Caco-2 (cell line): ENCODE results near the gene MAPRE2. TPM values are rescaled to one million over a fixed set of nuclear protein-coding genes. Genes with fewer than 3 reads are reported as not detected.

ENCODE experiments used
- BruUV-seq: library from RNA; stranded (reverse); fragments of 400-500 nt; replicated peaks from 2 replicates; lab custom pipeline; 2021; lab: Mats Ljungman, UMichigan
- CTCF ChIA-PET: fragments of 300-600 bp; sonication (Branson Sonifier 250); formaldehyde crosslinking; loops from one replicate; lab custom pipeline; 2022; ENCODE audit warnings: antibody characterized with exemption; lab: Charles Lee
- POLR2A ChIA-PET: fragments of 300-600 bp; sonication (Branson Sonifier 250); formaldehyde crosslinking; loops from one replicate; lab custom pipeline; 2022; ENCODE audit warnings: antibody characterized with exemption; lab: Charles Lee
- DNase-seq, 2 experiments: peaks; one replicate each; pipeline versions ENCODE4 v3.0.0 to v3.0.0-alpha.2; 2020 to 2022
- H3K27me3 ChIP-seq: replicated peaks from 2 replicates; pipeline ENCODE4 v1.6.0; 2011; ENCODE audit warnings: low read length; ENCODE audit not compliant: control insufficient read depth, insufficient read depth
- H3K36me3 ChIP-seq: 2 replicates; pipeline ENCODE4 v1.5.1; 2011; ENCODE audit warnings: low read length; ENCODE audit not compliant: control insufficient read depth, insufficient read depth
- H3K4me1 ChIP-seq: fragments of 250-450 bp; sonication (Bioruptor Pico); 2 replicates; pipeline ENCODE4 v1.5.1; 2020; ENCODE audit warnings: mild to moderate bottlenecking
- H3K4me3 ChIP-seq: 2 replicates; pipeline ENCODE4 v1.5.1; 2011; ENCODE audit warnings: low read depth, mild to moderate bottlenecking, control low read depth, low read length
- H3K9me3 ChIP-seq: fragments of 250-450 bp; sonication (Bioruptor Pico); 2 replicates; pipeline ENCODE4 v1.5.1; 2020; ENCODE audit warnings: mild to moderate bottlenecking, moderate library complexity
- H3K27ac Mint-ChIP-seq: one replicate; pipeline ENCODE4 v1.8.0; 2022; ENCODE audit warnings: mixed read lengths; ENCODE audit not compliant: unreplicated experiment
- H3K27me3 Mint-ChIP-seq: one replicate; pipeline ENCODE4 v1.8.0; 2022; ENCODE audit warnings: mixed read lengths; ENCODE audit not compliant: insufficient read depth, unreplicated experiment
- H3K36me3 Mint-ChIP-seq: one replicate; pipeline ENCODE4 v1.8.0; 2022; ENCODE audit warnings: mild to moderate bottlenecking, mixed read lengths; ENCODE audit not compliant: insufficient read depth, unreplicated experiment
- H3K4me1 Mint-ChIP-seq: one replicate; pipeline ENCODE4 v1.8.0; 2022; ENCODE audit warnings: low read depth, mixed read lengths; ENCODE audit not compliant: unreplicated experiment
- H3K4me3 Mint-ChIP-seq: one replicate; pipeline ENCODE4 v1.8.0; 2022; ENCODE audit warnings: mild to moderate bottlenecking, moderate library complexity, mixed read lengths; ENCODE audit not compliant: unreplicated experiment
- H3K9me3 Mint-ChIP-seq: one replicate; pipeline ENCODE4 v1.8.0; 2022; ENCODE audit warnings: mixed read lengths; ENCODE audit not compliant: unreplicated experiment
- intact Hi-C: fragments of 100-400 bp; cut with micrococcal nuclease; formaldehyde crosslinking; loops from one replicate; pipeline ENCODE4 v1.10.0; 2022; ENCODE audit not compliant: unreplicated experiment
- total RNA-seq: library from RNA; stranded (reverse); gene quantifications from 2 replicates; pipeline ENCODE4 v1.2.3, GENCODE V29; 2022
- TF ChIP-seq, protein P1 (sequence below), 2 experiments: fragments of 200-600 bp in 1 of 2; IDR thresholded peaks; 1 replicate in 1 of 2; 2 replicates in 1 of 2; pipeline versions ENCODE4 v1.5.1 to v1.8.0; 2011 to 2022; ENCODE audit warnings: antibody characterized with exemption in 1 of 2, control low read depth in 1 of 2, inconsistent platforms in 1 of 2, low read depth in 1 of 2, low read length in 1 of 2, mild to moderate bottlenecking in 1 of 2, moderate library complexity in 1 of 2; ENCODE audit not compliant: insufficient read depth in 1 of 2, severe bottlenecking in 1 of 2, unreplicated experiment in 1 of 2

The MAPRE2 gene
- total RNA-seq, 1 experiment from 2014 or later: 9.3 TPM

DNA sequence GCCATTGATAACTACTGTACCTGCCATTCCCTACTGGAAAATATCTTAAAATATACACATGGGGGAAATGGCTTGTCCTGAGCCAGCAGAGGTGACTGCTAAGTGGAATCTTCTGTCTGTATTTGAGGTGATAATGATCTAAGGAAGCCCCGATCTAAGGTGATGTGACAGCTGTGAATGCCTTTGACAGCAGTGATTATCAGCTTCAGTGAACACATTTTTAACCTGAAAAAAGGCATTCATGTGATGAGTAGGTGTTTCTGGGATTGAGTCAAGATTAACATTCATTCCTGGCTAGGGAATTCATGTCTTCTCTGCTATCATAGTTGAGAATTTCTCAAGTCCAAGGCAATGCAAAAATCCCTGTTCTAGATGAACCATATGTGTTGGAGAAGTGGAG lies 9.1 kb upstream of the MAPRE2 start:
- Mint-ChIP-seq H3K27ac (no peak overlapping the region), H3K9me3 (no peaks in the 10 kb centered on the region), H3K27me3 (no peaks in the 10 kb centered on the region), H3K4me1 (peaks cover 15% of the 10 kb centered on the region), H3K36me3 (no peaks in the 10 kb centered on the region), H3K4me3 (no peak overlapping the region)
- no peak for DNase-seq
- Histone ChIP-seq H3K36me3 (no peaks in the 10 kb centered on the region), H3K4me3 (no peak overlapping the region), H3K27me3 (no peaks in the 10 kb centered on the region), H3K9me3 (no peaks in the 10 kb centered on the region), H3K4me1 (peaks cover 5% of the 10 kb centered on the region)
- TF ChIP-seq, protein P1, sequence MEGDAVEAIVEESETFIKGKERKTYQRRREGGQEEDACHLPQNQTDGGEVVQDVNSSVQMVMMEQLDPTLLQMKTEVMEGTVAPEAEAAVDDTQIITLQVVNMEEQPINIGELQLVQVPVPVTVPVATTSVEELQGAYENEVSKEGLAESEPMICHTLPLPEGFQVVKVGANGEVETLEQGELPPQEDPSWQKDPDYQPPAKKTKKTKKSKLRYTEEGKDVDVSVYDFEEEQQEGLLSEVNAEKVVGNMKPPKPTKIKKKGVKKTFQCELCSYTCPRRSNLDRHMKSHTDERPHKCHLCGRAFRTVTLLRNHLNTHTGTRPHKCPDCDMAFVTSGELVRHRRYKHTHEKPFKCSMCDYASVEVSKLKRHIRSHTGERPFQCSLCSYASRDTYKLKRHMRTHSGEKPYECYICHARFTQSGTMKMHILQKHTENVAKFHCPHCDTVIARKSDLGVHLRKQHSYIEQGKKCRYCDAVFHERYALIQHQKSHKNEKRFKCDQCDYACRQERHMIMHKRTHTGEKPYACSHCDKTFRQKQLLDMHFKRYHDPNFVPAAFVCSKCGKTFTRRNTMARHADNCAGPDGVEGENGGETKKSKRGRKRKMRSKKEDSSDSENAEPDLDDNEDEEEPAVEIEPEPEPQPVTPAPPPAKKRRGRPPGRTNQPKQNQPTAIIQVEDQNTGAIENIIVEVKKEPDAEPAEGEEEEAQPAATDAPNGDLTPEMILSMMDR (IDR thresholded peaks at IDR 0.05; ENCODE audit: insufficient read depth in 1 of 2, low read depth in 1 of 2, low read length in 1 of 2, severe bottlenecking in 1 of 2, unreplicated experiment in 1 of 2): no peak
- intact Hi-C loops: no loop called here
- BruUV-seq: no TSS peak
- POLR2A ChIA-PET: no interaction called here
- CTCF ChIA-PET: no interaction called here

DNA sequence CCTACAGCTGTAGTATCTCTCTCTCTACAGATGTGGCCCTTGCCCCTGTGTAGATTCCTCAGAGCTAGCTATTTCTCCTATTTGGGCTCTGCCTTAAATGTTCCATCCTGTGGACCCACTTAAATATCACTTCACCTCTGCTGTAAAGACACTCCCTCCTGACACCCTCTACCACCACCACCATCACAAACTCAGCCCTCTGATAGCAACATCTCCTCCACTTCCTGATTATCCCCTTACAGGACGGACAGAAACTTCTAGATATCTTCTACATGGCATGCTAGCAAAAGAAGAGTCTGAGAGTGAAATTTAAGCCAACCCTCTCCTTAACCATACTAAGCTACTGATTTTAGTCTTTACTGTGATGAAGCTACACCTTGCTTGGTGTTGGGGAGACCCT lies 3.2 kb upstream of the MAPRE2 start:
- DNase-seq: no peak
- no peak overlapping the region for H3K27ac Mint-ChIP-seq
- H3K9me3 Mint-ChIP-seq: no peaks in the 10 kb centered on the region
- H3K9me3 ChIP-seq: no peaks in the 10 kb centered on the region
- TF ChIP-seq, protein P1 (IDR thresholded peaks at IDR 0.05; ENCODE audit: insufficient read depth in 1 of 2, low read depth in 1 of 2, low read length in 1 of 2, severe bottlenecking in 1 of 2, unreplicated experiment in 1 of 2): no peak
- ChIA-PET POLR2A (no interaction called here), CTCF (no interaction called here)
- H3K36me3 Mint-ChIP-seq: peaks cover 8% of the 10 kb centered on the region
- no peaks in the 10 kb centered on the region for H3K4me1 Mint-ChIP-seq
- H3K4me3 ChIP-seq: no peak overlapping the region
- no peaks in the 10 kb centered on the region for H3K36me3 ChIP-seq
- intact Hi-C loops: no loop called here
- H3K4me3 Mint-ChIP-seq: no peak overlapping the region
- no peaks in the 10 kb centered on the region for H3K27me3 Mint-ChIP-seq
- no TSS peak for BruUV-seq
- H3K27me3 ChIP-seq: no peaks in the 10 kb centered on the region
- no peaks in the 10 kb centered on the region; the same call in 1 of the 2 replicates for H3K4me1 ChIP-seq

DNA sequence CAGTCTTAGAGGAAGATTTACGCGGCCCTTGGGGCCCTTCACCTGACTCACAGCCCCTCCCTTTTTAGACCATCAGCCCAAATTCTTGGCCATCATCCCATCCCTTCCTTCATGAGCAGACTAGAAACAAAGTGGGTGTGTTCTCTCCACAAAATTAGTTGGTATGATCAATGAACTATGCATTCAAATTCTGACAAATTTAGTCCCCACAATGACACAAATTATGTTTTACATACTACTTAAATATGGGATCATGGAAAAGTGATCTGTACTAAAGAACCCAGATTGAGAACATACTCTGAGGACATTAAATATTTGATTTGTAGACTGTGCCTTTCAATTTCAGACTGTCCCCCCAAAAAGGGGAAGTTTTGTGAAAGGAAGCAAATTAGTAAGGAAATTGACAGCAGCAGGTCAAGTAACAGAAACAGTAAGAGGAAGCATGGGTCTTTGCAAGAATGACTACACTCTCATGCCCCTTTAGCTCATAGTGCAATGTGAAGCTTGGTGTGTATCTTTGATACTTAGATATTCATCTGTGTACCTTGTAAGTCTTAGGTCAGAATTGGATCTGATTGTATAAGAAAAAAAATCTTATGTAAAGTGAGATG lies 2.2 kb upstream of the MAPRE2 start:
- ChIA-PET CTCF (no interaction called here), POLR2A (no interaction called here)
- no peak overlapping the region for H3K27ac Mint-ChIP-seq
- H3K9me3 Mint-ChIP-seq: no peaks in the 10 kb centered on the region
- DNase-seq: no peak
- no peaks in the 10 kb centered on the region for H3K36me3 ChIP-seq
- TF ChIP-seq, protein P1 (IDR thresholded peaks at IDR 0.05; ENCODE audit: insufficient read depth in 1 of 2, low read depth in 1 of 2, low read length in 1 of 2, severe bottlenecking in 1 of 2, unreplicated experiment in 1 of 2): no peak
- H3K9me3 ChIP-seq: no peaks in the 10 kb centered on the region
- no peaks in the 10 kb centered on the region for H3K27me3 Mint-ChIP-seq
- no peaks in the 10 kb centered on the region for H3K4me1 Mint-ChIP-seq
- BruUV-seq: no TSS peak
- intact Hi-C loops: no loop called here
- H3K27me3 ChIP-seq: no peaks in the 10 kb centered on the region
- H3K4me1 ChIP-seq: no peaks in the 10 kb centered on the region; the same call in 1 of the 2 replicates
- H3K36me3 Mint-ChIP-seq: peaks cover 8% of the 10 kb centered on the region
- no peak overlapping the region for H3K4me3 Mint-ChIP-seq
- H3K4me3 ChIP-seq: no peak overlapping the region
